Stimulated activated memory B cell treated with anti-CD40 and anti-IgM and Interleukin-4, amounts not matched to agents 10 μg/mL and 1 μg/mL and 100 μg/mL, for 72 hours (primary cell): Measurements from ENCODE around the gene PODXL.

ENCODE experiments used
- ATAC-seq: fragments of 150-1000 bp; cut with Tn5 transposase; 2 replicates; pipeline ENCODE4 v1.10.0; 2021
- H3K27ac Mint-ChIP-seq: one replicate; pipeline ENCODE4 v1.8.0; 2022; ENCODE audit warnings: mild to moderate bottlenecking, mixed read lengths
- H3K27me3 Mint-ChIP-seq: one replicate; pipeline ENCODE4 v1.8.0; 2022; ENCODE audit warnings: mixed read lengths
- H3K36me3 Mint-ChIP-seq: one replicate; pipeline ENCODE4 v1.8.0; 2022; ENCODE audit warnings: mixed read lengths
- H3K4me1 Mint-ChIP-seq: one replicate; pipeline ENCODE4 v1.8.0; 2022; ENCODE audit warnings: mixed read lengths
- H3K4me3 Mint-ChIP-seq: one replicate; pipeline ENCODE4 v1.8.0; 2022; ENCODE audit warnings: mild to moderate bottlenecking, moderate library complexity, mixed read lengths
- H3K9me3 Mint-ChIP-seq: one replicate; pipeline ENCODE4 v1.8.0; 2022; ENCODE audit warnings: mixed read lengths

The PODXL gene

DNA sequence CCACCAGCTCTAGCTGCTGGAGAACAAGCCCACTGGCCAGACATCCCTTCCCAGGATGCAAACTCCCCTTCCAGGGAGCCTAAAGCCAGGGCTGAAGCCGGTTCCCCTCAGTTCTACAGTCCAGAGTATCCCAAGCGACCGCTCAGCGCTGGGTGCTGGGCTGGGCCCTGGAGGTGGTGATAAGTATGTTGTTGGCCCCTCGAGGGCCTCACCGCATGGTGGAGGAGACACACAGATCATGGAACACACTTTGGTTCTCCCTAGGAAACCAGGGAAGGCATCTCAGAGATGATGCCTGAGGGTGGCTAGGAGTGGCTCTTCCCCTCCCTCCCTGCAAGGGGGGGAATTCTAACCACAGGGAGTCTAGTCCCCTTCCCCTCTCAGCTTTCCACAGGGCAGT is 4.4 kb downstream of the PODXL start:
- Mint-ChIP-seq H3K27ac (no peak overlapping the region), H3K4me3 (no peak overlapping the region), H3K36me3 (no peaks in the 10 kb centered on the region), H3K27me3 (peaks cover 25% of the 10 kb centered on the region), H3K9me3 (no peaks in the 10 kb centered on the region), H3K4me1 (peaks cover 25% of the 10 kb centered on the region)
- no peak for ATAC-seq

DNA sequence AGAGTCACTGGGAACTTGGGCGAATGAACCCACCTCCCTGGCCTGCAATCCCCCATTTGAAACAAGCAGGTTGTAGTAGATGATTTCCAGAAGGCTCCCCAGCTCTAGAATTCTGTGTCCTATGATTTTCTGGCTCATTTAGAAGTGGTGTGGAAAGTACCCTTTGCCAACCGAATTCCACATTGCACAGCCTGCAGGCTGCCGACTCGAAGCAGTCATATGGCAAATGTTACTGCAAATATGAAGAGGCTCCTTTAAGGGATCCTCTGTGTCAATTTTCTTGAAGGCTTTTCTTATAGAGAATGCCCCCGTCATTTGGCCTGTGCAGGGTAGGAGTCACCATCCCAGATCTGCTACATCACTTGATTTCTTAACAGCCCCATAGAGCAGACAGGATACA is 5.6 kb downstream of the PODXL start:
- ATAC-seq: no peak
- Mint-ChIP-seq H3K9me3 (no peaks in the 10 kb centered on the region), H3K36me3 (no peaks in the 10 kb centered on the region), H3K27ac (no peak overlapping the region), H3K4me1 (peaks cover 20% of the 10 kb centered on the region), H3K27me3 (peaks cover 24% of the 10 kb centered on the region), H3K4me3 (no peak overlapping the region)

DNA sequence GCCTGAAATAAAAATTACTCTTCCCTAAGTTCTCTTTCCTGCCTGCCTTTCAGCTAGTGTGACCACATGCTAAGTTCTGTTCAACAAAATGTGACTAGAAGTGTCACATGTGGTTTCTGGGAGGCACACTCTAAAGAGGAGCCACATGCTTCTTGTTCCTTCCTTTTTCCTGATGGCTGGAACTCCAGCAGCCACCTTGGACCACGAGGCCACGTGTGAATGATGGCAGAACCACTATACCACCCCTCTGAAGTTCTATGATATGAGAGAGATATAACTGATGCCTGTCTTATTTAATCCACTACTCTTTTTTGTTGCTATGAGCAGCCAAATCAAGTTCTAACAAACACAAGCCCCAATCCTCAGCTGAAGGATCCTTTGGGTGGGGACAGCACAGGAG is 8.1 kb downstream of the PODXL start:
- Mint-ChIP-seq H3K27me3 (peaks cover 9% of the 10 kb centered on the region), H3K27ac (no peak overlapping the region), H3K4me1 (peaks cover 6% of the 10 kb centered on the region), H3K4me3 (no peak overlapping the region), H3K36me3 (no peaks in the 10 kb centered on the region), H3K9me3 (no peaks in the 10 kb centered on the region)
- ATAC-seq: no peak

DNA sequence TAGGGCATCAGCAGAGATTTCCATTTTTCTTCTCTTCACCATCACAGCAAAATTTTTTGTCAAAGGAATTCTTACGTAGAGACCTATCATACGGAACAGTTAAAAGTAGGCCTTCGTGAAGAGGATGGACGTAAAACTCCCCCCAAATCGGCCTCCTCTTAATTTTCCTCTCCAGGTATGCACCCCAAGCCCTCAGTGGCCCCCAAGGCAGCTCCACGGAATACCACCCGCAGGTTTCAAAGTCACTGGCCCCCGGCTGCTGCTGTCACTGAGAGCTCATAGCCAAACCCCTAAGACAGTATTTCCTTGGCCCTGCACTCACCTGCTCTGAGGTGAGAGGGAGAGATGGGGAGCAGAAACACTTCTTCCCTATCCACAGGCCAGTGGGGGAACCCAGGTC is 8.8 kb downstream of the PODXL start:
- Mint-ChIP-seq H3K27me3 (peaks cover under 1% of the 10 kb centered on the region), H3K4me3 (no peak overlapping the region), H3K27ac (no peak overlapping the region), H3K9me3 (no peaks in the 10 kb centered on the region), H3K36me3 (no peaks in the 10 kb centered on the region), H3K4me1 (peaks cover 6% of the 10 kb centered on the region)
- peak; percentile 15 for ATAC-seq

DNA sequence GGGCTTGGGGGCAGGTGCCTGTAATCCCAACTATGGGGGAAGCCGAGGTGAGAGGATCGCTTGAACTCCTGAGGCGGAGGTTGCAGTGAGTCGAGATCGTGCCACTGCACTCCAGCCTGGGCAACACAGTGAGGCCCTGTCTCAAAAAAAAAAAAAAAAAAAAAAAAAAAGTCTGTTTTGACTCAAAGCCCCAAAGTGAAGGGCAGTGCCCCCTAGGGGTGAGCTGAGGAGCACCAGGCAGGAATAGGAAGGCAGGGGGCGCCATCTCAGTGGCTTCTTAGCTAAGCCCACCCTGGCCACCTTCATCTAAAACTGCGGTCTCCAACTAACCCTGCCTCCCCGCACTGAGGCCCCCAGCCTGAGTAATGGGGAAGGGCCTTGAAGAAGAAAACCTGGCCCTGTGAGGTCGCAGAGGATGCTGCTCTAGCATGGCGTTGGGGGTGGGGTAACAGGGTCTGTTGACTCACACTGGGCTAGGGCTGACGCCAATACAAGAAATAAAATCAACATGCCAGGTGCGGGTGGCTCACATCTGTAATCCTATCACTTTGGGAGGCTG is 9.8 kb downstream of the PODXL start:
- Mint-ChIP-seq H3K36me3 (no peaks in the 10 kb centered on the region), H3K27me3 (no peaks in the 10 kb centered on the region), H3K9me3 (no peaks in the 10 kb centered on the region), H3K27ac (no peak overlapping the region), H3K4me1 (peaks cover 6% of the 10 kb centered on the region), H3K4me3 (no peak overlapping the region)
- no peak for ATAC-seq

DNA sequence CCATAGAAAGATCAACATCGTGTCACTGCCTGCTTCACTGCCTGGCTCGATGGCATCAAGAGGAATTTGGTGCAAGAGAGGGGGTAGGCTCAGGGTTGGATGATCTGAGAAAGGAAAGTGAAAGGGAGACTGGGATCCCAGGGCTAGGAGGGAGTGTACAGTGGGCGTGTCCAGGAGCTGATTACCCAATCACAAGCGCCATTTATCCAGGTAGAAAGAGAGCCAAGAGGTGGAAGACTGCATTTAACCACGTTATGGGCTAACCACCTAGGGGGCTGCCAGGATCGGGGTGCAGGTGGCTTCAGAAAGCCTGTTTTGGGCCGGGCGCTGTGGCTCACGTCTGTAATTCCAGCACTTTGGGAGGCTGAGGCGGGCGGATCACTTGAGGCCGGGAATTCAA is 10.3 kb downstream of the PODXL start:
- no peak for ATAC-seq
- H3K27me3 Mint-ChIP-seq: no peaks in the 10 kb centered on the region
- no peaks in the 10 kb centered on the region for H3K36me3 Mint-ChIP-seq
- H3K9me3 Mint-ChIP-seq: no peaks in the 10 kb centered on the region
- H3K27ac Mint-ChIP-seq: no peak overlapping the region
- H3K4me3 Mint-ChIP-seq: no peak overlapping the region
- peaks cover 6% of the 10 kb centered on the region for H3K4me1 Mint-ChIP-seq

DNA sequence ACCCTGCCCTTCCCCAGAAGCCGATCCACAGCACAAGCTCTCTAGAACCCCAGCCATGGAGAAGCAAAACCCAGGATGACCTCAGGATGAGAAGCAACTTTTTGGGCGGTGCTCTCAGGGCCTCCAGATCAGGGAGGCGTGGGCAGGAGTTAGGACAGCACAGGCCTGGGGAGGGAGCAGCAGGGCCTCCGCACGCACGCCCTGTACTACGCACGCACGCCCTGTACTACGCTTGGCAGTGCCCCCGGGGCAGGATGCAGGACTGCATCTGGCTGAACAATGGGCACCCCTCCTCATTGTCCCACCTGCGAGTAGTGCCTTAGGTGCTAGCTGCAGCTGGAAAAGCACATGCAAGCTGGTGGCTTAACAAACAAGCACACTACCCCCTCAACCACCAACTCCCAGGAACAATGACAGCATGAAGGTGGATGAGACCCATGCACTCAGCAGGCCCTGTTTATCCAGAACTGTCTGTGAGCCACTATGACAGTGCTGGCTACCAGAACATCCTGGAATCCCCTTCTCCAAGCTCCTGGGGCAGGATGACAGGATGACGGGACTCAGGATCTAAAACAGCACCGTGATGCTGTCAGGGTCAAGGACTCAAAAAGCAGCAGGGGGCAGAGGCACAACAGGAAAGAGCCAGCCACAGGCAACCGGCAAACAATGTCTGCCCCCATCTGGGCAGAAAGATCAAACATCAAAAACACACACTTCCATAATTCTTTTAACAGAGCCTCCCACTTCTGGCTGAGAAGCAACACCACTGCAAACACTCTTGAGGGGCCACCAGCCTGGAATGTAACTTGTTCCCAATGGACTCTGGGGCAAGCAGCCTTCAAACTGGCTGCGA is 11.8 kb downstream of the PODXL start:
- H3K4me3 Mint-ChIP-seq: no peak overlapping the region
- no peak for ATAC-seq

DNA sequence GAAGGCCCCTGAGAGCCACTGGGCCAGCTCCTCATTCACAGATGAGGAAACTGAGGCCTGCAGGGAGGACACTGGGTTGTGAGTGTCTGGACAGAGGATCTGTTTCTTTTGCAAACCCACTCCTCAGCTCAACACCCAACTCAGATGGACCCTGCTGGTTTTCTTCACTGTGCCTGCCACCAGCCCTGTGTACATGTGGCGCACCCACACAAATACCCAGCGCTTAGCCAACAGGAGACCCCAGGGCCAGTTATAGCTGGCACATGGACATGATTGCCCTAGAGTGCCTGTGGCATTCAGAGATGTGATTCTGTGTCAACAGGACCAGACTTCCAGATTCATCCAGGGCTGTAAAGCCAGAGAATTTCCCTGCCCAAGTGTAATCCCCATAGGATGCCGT is 12.4 kb downstream of the PODXL start:
- H3K4me3 Mint-ChIP-seq: no peak overlapping the region
- no peak overlapping the region for H3K27ac Mint-ChIP-seq
- H3K27me3 Mint-ChIP-seq: no peaks in the 10 kb centered on the region

More for the DNA sequence above, 11.8 kb downstream of the PODXL start:
- H3K27me3 Mint-ChIP-seq: no peaks in the 10 kb centered on the region
- H3K36me3 Mint-ChIP-seq: no peaks in the 10 kb centered on the region
- peaks cover 6% of the 10 kb centered on the region for H3K4me1 Mint-ChIP-seq
- H3K9me3 Mint-ChIP-seq: no peaks in the 10 kb centered on the region
- no peak overlapping the region for H3K27ac Mint-ChIP-seq

DNA sequence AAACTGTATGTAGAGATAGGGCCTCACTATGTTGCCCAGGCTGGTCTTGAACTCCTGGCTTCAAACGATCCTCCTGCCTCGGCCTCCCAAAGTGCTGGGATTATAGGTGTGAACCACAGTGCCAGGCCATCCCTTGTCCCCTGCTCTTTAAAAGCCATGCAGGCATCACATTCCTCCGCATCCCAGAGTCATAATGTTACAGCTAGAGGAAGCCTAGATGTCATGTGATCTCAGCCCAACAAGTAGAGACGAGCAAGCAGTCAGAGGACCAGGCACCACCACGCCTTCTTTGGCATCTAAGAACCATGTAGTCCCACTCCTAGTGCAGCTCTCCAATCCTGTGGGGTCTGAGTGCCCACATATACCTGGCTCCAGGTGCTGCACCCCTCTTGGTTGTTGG is 13.1 kb downstream of the PODXL start:
- Mint-ChIP-seq H3K4me3 (no peak overlapping the region), H3K36me3 (no peaks in the 10 kb centered on the region), H3K9me3 (no peaks in the 10 kb centered on the region), H3K27ac (no peak overlapping the region), H3K4me1 (peaks cover 6% of the 10 kb centered on the region), H3K27me3 (no peaks in the 10 kb centered on the region)
- no peak for ATAC-seq

More for the DNA sequence above, 12.4 kb downstream of the PODXL start:
- Mint-ChIP-seq H3K36me3 (no peaks in the 10 kb centered on the region), H3K9me3 (no peaks in the 10 kb centered on the region), H3K4me1 (peaks cover 6% of the 10 kb centered on the region)
- no peak for ATAC-seq

DNA sequence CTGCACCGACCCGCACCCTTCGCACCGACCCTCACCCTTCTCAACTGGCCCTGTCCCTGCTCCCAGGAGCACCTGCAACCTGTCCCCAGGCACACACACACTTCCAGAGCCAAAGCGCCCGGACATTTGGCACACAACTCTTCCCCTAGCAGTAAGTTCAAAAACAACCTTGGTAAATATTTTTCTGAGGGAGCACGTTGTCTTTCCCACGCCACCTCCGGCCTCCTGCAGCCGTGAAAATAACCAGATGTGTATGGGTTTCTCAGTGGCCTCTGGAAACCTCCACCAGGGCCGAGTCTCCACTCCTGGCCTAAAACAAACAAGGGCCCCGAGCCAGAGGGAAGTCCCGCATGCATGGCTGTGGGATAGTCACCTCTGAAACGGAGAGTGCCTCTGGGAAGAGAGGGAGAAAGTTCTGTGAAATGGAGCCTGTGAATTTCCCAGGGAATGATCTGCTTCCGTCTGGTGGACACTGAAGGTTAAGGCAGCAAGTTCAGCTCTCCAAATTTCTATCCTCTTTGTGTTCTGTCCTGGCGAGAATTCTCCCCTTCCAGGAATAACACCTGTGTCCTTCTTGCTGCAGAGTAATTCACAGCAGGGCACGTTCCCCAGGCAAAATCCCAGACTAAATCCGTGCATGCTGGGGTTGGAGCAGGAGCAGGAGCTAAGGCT is 15.8 kb downstream of the PODXL start:
- H3K36me3 Mint-ChIP-seq: no peaks in the 10 kb centered on the region
- peaks cover 6% of the 10 kb centered on the region for H3K4me1 Mint-ChIP-seq
- no peaks in the 10 kb centered on the region for H3K9me3 Mint-ChIP-seq
- H3K27me3 Mint-ChIP-seq: no peaks in the 10 kb centered on the region
- no peak overlapping the region for H3K4me3 Mint-ChIP-seq
- no peak overlapping the region for H3K27ac Mint-ChIP-seq
- no peak for ATAC-seq

DNA sequence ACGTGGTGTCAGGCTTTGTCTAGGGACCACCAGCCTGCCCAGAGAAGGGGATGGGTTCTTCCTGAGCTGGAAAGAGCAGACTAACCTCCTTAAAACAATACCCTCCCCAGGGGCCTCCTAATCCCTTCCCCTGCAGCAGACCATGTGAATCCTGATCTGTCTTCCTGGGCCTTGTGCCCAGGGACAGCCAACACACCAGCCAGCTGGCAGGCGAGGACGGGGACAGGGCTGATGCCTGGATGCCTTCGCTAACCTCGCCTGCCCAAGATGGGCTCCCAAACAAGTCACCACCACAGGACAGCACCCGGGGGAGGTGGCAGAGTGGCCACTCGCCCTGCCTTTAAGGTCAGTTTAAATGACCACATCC is 17.6 kb downstream of the PODXL start:
- H3K27me3 Mint-ChIP-seq: no peaks in the 10 kb centered on the region
- H3K36me3 Mint-ChIP-seq: no peaks in the 10 kb centered on the region
- no peak for ATAC-seq

DNA sequence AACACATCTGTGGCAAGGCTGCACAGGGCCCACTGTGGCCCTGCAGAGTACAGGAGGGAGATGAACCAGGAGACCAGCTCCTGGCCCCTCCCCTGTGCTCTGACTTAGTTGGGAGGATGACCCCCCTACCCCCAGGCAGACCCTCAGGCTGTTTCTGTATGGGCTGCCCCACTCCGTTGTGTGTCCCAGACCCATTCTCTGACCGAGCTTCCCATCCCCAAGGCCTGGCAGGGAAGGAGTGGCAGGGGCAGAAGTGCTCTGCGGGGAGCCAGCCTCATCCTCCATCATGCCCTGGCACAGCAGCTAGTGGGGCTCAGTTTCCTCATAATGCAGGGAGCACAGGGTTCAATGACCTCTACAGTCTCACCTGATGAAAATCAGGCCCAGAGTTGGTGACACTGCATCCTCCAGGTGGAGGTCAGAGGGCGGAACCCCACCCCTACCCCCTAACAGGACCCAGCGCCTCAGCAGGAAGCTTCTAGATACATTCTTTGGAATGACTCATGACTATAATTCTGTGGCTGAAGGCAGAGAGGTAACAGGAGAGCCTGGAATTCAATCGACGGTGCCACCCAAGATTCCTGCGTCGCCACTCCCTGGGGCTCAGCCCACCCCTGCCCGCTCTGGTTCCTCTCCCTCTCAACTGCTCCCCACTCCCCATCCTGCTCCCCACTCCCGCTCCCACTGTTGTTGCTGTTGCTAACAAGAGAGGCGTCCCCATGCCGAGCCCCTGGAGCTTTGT is 18.2 kb downstream of the PODXL start:
- Mint-ChIP-seq H3K4me3 (no peak overlapping the region), H3K4me1 (no peaks in the 10 kb centered on the region), H3K9me3 (no peaks in the 10 kb centered on the region), H3K27ac (no peak overlapping the region), H3K27me3 (no peaks in the 10 kb centered on the region), H3K36me3 (no peaks in the 10 kb centered on the region)
- no peak for ATAC-seq

More for the DNA sequence above, 17.6 kb downstream of the PODXL start:
- Mint-ChIP-seq H3K9me3 (no peaks in the 10 kb centered on the region), H3K27ac (no peak overlapping the region), H3K4me3 (no peak overlapping the region), H3K4me1 (no peaks in the 10 kb centered on the region)

DNA sequence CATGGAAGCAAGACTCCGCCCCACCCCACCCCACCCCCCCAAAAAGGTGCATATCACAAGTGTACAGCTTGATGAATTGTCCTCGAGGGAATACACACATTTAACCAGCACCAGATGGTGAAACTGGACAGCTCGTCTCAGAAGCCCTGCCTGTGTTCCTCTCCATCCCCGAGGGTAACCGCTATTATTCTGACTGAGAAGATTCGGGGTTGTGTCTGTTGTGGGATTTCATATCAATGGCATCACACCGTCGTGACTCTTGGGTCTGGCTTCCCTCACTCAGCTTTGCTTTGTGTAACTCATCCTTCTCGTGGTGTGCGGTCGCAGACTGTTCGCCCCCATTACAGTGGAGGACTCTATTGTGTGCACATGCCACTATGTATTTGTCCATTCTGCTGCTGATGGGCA is 18.9 kb downstream of the PODXL start:
- ATAC-seq: no peak
- Mint-ChIP-seq H3K36me3 (no peaks in the 10 kb centered on the region), H3K9me3 (no peaks in the 10 kb centered on the region), H3K27me3 (no peaks in the 10 kb centered on the region), H3K4me1 (no peaks in the 10 kb centered on the region), H3K4me3 (no peak overlapping the region), H3K27ac (no peak overlapping the region)

DNA sequence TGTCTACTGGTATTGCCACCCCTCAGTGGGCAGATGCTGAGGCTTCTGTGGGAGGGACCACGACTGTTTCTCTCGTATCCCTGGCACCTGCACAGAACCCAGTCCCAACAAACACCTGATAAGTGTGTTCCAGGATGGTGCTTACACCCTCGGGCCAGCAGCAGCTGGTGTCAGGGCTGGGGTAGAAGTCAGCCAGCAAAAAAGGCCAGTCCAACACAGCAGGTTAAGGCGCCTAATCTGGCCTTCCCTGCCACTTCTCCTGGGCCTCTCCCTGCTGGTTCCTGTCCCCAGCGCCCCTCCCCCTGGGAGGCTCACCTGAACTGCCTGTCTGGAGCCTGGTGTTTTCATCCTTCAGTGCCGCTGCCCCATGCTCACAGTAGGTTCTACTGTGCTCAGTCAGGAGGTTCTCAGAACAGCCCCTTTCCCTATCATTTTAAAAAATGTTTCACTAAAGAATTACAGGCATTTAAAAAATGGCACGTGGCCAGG is 20.0 kb downstream of the PODXL start:
- Mint-ChIP-seq H3K36me3 (no peaks in the 10 kb centered on the region), H3K4me3 (no peak overlapping the region), H3K4me1 (no peaks in the 10 kb centered on the region), H3K9me3 (no peaks in the 10 kb centered on the region), H3K27ac (no peak overlapping the region), H3K27me3 (no peaks in the 10 kb centered on the region)
- ATAC-seq: no peak
